Mucosa of rectum (tissue), 2 donors: ENCODE measurements around the gene ASIP.
"Not testable (repeated sequence)": the region's sequence is repeated elsewhere in the genome, so short reads cannot be mapped to it uniquely, and the experiment has no call there.

Experiments
- H3K27ac ChIP-seq, 2 donors: one replicate each; pipeline ENCODE4 v1.7.0; 2013; ENCODE audit warnings: inconsistent platforms in 2 of 2, low read depth in 2 of 2, low read length in 2 of 2
- H3K27me3 ChIP-seq, 2 donors: one replicate each; pipeline ENCODE4 v1.7.0; 2013; ENCODE audit warnings: low read length in 2 of 2; ENCODE audit not compliant: control insufficient read depth in 2 of 2, insufficient read depth in 2 of 2
- H3K36me3 ChIP-seq, 2 donors: one replicate each; pipeline ENCODE4 v1.7.0; 2013; ENCODE audit warnings: low read length in 2 of 2; ENCODE audit not compliant: control insufficient read depth in 2 of 2, insufficient read depth in 2 of 2
- H3K4me1 ChIP-seq, 2 donors: one replicate each; pipeline ENCODE4 v1.7.0; 2013; ENCODE audit warnings: low read length in 2 of 2, mild to moderate bottlenecking in 1 of 2; ENCODE audit not compliant: control insufficient read depth in 2 of 2, insufficient read depth in 2 of 2
- H3K4me3 ChIP-seq, 2 donors: one replicate each; pipeline ENCODE4 v1.7.0; 2013; ENCODE audit warnings: low read length in 2 of 2
- H3K9ac ChIP-seq, 2 donors: one replicate each; pipeline ENCODE4 v1.7.0; 2013; ENCODE audit warnings: low read length in 2 of 2, low read depth in 1 of 2, mild to moderate bottlenecking in 1 of 2
- H3K9me3 ChIP-seq, 2 donors: one replicate each; pipeline ENCODE4 v1.7.0; 2013; ENCODE audit warnings: low read length in 2 of 2; ENCODE audit not compliant: control insufficient read depth in 2 of 2
- donor health status: healthy.
- donor health status: Normal muscosa, but diverticular disease.

ASIP gene

DNA sequence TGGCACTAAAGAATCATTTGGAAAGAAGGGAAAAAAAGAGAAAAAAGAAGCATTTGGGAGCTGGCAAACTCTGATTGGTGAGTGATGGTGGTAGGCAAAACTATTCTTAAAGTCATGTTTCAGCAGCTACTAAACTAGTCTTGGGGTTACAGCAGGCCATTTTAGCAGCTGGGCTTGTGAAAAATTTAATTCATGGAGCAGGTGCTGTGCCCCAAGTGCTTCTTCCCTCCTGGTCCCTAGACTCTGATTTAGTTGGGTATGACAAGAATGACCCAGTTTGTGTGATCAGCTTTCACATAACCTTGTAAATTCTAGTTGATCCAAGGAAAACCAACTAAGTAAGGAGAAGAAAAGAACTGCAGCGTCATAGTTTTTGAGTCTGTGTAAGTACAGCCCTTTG is 1.1 kb upstream of the ASIP start:
- H3K9ac ChIP-seq, result no peak overlapping the region
- peaks cover 0 to 3% of the 10 kb centered on the region in 2 donors for H3K9me3 ChIP-seq
- no peak overlapping the region for H3K4me3 ChIP-seq
- no peak overlapping the region for H3K27ac ChIP-seq
- no peaks in the 10 kb centered on the region for H3K27me3 ChIP-seq
- no peaks in the 10 kb centered on the region for H3K36me3 ChIP-seq
- H3K4me1 ChIP-seq, result no peaks in the 10 kb centered on the region

DNA sequence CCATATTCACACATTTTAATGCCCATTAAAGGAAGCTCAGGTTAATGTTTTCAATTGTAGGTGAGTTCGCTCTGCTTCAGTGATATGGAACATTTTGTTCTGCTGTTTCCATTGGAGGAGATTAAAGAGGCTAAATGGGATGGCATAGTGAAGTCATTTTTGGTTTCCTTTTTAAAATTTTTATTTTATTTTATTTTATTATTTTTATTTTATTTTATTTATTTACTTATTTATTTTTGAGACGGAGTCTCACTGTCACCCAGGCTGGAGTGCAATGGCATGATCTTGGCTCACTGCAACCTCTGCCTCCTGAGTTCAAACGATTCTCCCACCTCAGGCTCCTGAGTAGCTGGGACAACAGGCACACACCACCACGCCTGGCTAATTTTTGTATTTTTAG is 792 bp downstream of the ASIP start:
- not testable (repeated sequence) for H3K9ac ChIP-seq, H3K36me3 ChIP-seq, H3K4me1 ChIP-seq, H3K4me3 ChIP-seq, H3K27me3 ChIP-seq, H3K9me3 ChIP-seq, H3K27ac ChIP-seq

DNA sequence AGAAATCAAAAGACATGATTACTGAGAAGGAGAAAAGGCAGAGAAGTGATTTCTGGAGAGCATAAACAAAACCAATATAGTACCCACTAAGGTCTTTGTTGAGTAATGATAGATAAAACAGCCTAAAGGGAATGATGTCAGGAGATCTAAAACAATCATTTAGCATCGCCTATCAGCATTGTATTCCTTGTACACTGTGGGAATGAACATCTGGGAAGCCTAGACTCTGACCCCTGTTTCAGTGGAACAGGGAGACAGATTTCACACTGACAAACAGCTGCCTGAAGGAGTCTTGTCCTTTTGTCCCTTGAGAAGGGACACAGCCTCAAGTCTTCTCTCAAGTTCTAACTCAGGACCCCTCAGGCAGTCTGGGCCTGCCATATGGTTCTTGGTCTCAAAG is 1.7 kb downstream of the ASIP start:
- Histone ChIP-seq H3K27me3 (no peaks in the 10 kb centered on the region), H3K36me3 (no peaks in the 10 kb centered on the region), H3K9me3 (no peaks in the 10 kb centered on the region), H3K4me1 (no peaks in the 10 kb centered on the region), H3K4me3 (no peak overlapping the region), H3K9ac (no peak overlapping the region), H3K27ac (no peak overlapping the region)

DNA sequence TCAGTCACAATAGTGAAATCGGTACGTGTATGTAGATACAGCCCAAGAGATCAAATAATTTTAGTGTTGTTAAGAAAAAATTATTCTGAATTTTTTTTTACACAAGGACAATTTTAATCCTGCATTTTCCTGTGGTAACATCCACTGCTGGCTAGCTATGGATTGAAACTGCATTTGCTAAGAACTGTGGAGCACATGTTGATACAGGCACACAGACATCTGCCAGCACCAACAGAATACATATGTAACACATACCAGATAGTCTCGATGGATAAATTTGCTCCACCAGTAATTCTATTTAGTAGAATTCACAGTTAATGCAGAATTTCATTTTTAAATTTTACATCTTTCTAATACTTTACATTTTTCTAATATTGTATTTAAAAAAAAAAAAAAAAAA is 2.2 kb downstream of the ASIP start:
- H3K27me3 ChIP-seq, result no peaks in the 10 kb centered on the region
- H3K9ac ChIP-seq, result no peak overlapping the region
- H3K27ac ChIP-seq, result no peak overlapping the region
- no peaks in the 10 kb centered on the region for H3K9me3 ChIP-seq
- no peaks in the 10 kb centered on the region for H3K4me1 ChIP-seq
- no peaks in the 10 kb centered on the region for H3K36me3 ChIP-seq
- no peak overlapping the region for H3K4me3 ChIP-seq

DNA sequence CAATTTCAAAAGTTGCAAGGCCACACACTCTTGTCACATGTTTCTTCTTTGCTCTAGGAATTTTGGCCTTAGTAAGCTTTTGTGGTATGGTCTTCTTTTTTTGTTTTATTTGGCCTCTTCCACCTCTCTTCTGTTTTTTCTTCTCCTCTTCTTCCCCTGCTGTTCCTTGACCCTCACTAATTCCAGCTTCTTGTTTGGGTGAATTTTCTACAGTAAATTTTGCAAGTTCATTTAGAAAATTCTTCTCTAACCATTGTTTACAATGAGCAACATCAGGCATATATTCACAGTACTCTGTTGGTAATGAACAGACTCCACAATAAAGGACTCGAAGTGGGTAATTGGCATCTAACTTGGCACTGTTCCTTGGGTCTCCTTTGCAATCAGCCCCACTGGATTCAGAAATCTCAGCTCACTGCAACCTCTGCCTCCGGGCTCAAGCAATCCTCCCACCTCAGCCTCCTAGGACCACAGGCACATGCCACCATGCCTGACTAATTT is 5.0 kb downstream of the ASIP start:
- Histone ChIP-seq H3K4me3 (no peak overlapping the region), H3K27me3 (no peaks in the 10 kb centered on the region), H3K4me1 (no peaks in the 10 kb centered on the region), H3K9me3 (no peaks in the 10 kb centered on the region), H3K9ac (no peak overlapping the region), H3K27ac (no peak overlapping the region), H3K36me3 (no peaks in the 10 kb centered on the region)

DNA sequence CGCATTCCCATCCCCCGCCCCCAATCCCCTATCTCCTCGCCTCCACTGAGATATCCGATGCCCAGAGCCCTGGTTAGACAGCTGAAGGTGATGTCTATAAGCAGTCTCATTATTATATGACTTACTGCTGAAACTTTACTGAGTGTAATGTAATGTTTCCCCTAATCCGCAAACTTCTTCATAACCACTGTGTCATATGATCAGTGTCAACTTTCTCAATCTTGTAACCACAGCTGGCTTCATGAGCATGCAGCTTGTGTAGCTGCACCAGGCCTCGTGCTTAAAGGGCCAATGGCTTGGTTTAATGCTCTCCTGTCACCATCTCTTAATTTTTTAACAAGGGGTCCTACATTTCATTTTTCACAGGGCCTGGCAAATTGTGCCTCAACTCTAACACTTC is 8.1 kb downstream of the ASIP start:
- no peaks in the 10 kb centered on the region for H3K9me3 ChIP-seq
- H3K27ac ChIP-seq, result no peak overlapping the region
- no peak overlapping the region for H3K9ac ChIP-seq
- H3K36me3 ChIP-seq, result no peaks in the 10 kb centered on the region
- H3K4me3 ChIP-seq, result no peak overlapping the region
- no peaks in the 10 kb centered on the region for H3K27me3 ChIP-seq
- no peaks in the 10 kb centered on the region for H3K4me1 ChIP-seq

DNA sequence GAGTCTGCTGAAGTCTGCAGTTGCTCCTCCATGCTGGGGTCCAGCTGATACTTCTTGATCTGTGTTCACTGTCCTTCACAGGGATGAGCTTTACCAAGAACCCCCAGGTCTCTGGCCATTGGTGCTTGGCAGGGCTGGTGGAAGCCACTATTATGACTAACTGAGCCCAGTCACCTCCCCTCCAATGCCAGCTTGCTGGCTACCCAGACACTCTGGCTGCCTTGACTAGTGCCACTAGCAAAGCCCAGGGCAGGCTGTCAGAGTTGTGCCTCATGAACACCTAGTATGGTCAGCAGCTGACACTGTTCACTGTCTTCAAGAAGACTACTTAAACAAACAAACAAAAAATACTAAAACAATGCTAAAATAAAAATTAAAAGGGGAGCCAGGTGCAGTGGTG is 8.8 kb downstream of the ASIP start:
- Histone ChIP-seq H3K27ac (no peak overlapping the region), H3K36me3 (no peaks in the 10 kb centered on the region), H3K27me3 (no peaks in the 10 kb centered on the region), H3K9me3 (no peaks in the 10 kb centered on the region), H3K9ac (no peak overlapping the region), H3K4me1 (no peaks in the 10 kb centered on the region), H3K4me3 (no peak overlapping the region)

DNA sequence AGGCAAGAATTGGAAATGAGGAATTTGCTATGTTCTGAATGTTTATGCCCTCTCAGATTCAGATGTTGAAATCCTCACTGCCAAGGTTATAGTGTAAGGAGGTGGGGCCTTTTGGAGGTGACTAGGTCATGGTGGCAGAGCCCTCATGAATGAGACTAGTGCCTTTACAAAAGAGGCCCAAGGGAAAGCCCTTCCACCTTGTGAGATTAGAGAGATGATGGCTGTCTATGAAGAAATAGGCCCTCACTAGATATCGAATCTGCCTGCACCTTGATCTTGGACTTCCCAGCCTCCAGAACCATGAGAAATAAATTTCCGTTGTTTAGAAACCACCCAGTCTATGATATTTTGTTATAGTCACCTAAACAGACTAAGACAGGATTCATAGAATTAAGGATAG is 10.4 kb downstream of the ASIP start:
- H3K36me3 ChIP-seq, result no peaks in the 10 kb centered on the region
- no peaks in the 10 kb centered on the region for H3K27me3 ChIP-seq
- no peak overlapping the region for H3K27ac ChIP-seq
- H3K9ac ChIP-seq, result no peak overlapping the region
- no peaks in the 10 kb centered on the region for H3K4me1 ChIP-seq
- H3K4me3 ChIP-seq, result no peak overlapping the region
- H3K9me3 ChIP-seq, result no peaks in the 10 kb centered on the region

DNA sequence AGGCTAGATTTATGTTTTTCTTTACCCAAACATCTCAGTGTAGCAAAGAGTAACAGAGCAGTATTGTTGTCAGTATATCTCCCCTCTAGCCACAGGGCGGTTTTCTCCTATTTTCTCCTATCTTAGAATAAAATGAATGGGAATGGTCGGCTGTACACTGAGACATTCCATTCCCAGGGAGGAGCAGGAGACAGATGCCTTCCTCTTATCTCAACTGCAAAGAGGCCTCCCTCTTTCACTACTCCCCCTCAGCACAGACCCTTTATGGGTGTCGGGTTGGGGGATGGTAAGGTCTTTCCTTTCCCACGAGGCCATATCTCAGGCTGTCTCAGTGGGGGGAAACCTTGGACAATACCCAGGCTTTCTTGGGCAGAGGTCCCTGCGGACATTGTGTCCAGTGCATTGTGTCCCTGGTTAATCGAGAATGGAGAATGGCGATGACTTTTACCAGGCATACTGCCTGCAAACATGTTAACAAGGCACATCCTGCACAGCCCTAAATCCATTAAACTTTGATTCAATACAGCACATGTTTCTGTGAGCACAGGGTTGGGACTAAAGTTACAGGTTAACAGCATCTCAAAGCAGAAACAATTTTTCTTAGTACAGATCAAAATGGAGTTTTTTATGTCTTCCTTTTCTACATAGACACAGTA is 11.3 kb downstream of the ASIP start:
- H3K36me3 ChIP-seq, H3K27me3 ChIP-seq, H3K27ac ChIP-seq: not testable (repeated sequence)

DNA sequence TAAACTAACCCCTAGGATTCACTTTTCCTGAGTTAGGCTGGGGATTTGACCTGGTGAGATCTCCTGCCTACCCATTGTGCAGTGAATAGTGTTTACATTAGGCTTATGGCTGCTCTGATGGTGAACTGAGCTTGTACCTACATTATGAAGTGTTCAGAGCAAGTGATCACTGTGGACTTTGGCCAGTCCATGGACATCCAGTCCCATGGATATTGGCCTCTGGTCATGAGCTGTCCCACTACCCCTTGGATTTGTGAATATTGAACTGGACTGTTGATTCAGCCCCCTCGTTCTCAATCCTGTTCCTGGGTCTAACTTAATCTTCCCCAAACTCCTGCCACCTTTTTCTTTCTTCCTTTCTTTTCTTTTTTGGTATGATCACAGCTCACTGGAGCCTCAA is 13.8 kb downstream of the ASIP start:
- Histone ChIP-seq H3K27ac (no peak overlapping the region), H3K4me3 (no peak overlapping the region), H3K9ac (no peak overlapping the region), H3K4me1 (no peaks in the 10 kb centered on the region), H3K27me3 (no peaks in the 10 kb centered on the region), H3K9me3 (no peaks in the 10 kb centered on the region), H3K36me3 (no peaks in the 10 kb centered on the region)

More for the DNA sequence above, 11.3 kb downstream of the ASIP start:
- H3K4me1 ChIP-seq, H3K4me3 ChIP-seq, H3K9ac ChIP-seq, H3K9me3 ChIP-seq: not testable (repeated sequence)
